Loucy (cell line): ENCODE measurements around the gene ERICH6.

Experiments
- EZH2phosphoT487 ChIP-seq: fragments of 200-600 bp; IDR thresholded peaks from 2 replicates; pipeline ENCODE4 v1.6.1; 2018; ENCODE audit warnings: antibody characterized with exemption, mild to moderate bottlenecking, moderate library complexity, borderline replicate concordance
- TF ChIP-seq, protein P1 (sequence below): fragments of 200-600 bp; sonication (generic); conservative IDR thresholded peaks from 2 replicates; pipeline ENCODE4 v1.5.1; 2014; ENCODE audit warnings: mild to moderate bottlenecking, antibody characterized with exemption, low read length

DNA sequence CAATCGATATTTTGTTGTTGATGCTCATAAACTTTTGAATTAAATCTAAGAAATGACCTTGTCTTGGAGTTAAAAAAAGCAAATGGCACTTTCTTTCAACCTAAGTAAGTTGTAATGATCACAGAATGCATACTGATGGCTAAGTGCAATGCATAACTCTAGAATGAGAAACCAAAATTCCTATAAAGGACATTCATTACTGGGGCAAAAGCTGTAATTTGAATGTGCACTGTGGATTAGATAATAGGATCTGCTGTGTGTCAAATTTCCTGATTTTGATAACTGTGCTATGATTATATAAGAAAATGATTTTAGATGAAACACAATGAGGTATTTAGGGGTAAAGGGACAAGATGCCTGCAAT is 44.9 kb upstream of the ERICH6 start:
- TF ChIP-seq, protein P1, sequence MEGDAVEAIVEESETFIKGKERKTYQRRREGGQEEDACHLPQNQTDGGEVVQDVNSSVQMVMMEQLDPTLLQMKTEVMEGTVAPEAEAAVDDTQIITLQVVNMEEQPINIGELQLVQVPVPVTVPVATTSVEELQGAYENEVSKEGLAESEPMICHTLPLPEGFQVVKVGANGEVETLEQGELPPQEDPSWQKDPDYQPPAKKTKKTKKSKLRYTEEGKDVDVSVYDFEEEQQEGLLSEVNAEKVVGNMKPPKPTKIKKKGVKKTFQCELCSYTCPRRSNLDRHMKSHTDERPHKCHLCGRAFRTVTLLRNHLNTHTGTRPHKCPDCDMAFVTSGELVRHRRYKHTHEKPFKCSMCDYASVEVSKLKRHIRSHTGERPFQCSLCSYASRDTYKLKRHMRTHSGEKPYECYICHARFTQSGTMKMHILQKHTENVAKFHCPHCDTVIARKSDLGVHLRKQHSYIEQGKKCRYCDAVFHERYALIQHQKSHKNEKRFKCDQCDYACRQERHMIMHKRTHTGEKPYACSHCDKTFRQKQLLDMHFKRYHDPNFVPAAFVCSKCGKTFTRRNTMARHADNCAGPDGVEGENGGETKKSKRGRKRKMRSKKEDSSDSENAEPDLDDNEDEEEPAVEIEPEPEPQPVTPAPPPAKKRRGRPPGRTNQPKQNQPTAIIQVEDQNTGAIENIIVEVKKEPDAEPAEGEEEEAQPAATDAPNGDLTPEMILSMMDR = no peak
- no peak for TF ChIP-seq EZH2phosphoT487
